Activated CD8-positive, alpha-beta memory T cell treated with anti-CD3 and anti-CD28 coated beads for 48 hours (primary cell): ENCODE results near the gene P2RY6.

Experiments
- DNase-seq, 3 experiments: peaks; one replicate each; pipeline ENCODE4 v3.0.0-alpha.2; 2020; ENCODE audit warnings: low read depth in 2 of 3, low spot score in 2 of 3

The P2RY6 gene

DNA sequence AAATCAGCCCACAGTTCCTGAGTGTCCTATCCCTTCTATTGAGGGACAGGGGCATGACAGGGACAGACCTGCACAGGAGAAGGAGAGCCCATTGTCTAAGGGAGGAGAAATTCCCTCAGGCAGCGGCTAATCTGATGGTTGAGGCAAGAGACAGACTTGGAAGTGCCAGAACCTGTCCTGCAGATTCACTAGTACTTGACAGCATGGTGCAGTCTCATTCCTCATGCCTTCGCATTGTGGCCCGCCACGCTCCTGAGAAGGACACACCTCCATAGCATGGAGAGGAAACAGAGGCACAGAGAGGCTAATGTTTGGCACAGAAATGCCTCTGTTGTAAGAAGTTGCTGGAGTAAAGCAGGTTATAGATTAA lies 3.2 kb downstream of the P2RY6 start:
- DNase-seq, result no peak

- DNase-seq, result no peak
These were observed 5.3 kb downstream of the P2RY6 start for GRCh38 chr11:73277467-73277866.

DNA sequence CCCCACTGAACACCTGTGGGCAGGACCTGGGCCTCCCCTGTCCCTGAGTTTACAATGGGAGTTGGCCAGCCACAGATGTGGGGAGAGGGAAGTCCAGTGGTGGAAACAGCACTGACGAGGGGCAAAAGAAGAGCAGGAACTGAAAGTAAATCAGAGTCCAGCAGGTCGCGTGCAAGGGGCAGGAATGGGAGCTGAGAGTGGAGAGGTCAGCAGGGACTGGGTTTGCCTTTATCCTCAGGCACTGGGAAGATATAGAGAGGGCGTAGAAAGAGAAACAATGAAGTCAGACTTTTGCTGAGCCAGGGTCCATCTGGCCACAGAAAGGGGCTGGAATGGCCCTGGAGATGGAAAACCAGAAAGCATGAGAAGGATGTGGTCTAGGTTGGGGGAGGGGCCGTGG lies 8.5 kb downstream of the P2RY6 start:
- DNase-seq, result no peak

DNA sequence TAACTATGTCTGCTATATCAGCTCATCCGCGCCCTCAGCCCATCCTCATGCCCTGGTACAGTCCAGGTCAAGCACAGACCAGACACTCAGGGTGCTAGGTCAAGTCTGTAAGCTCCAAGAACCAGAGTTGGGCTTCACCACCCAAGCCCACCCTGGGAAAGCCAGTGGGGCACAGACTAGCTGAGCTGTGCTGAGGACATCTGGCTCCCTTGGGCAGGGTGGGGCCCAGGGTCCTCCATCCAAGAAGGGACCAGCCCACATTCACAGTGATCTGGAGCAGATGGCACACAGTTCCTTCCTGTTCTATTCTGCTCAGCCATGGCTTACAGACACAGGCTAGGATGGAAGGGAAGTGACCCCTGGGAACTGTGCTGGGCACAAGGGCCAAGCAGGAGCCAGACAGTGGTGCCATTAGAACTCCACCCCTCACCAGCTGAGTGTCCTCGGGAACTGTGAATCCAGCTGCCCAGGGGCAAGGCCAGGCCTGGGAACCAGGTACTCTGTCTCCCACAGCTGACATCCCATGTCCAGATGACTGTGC lies 9.1 kb downstream of the P2RY6 start:
- DNase-seq, result no peak

- no peak for DNase-seq
These were observed 9.9 kb downstream of the P2RY6 start for GRCh38 chr11:73281796-73282660.

DNA sequence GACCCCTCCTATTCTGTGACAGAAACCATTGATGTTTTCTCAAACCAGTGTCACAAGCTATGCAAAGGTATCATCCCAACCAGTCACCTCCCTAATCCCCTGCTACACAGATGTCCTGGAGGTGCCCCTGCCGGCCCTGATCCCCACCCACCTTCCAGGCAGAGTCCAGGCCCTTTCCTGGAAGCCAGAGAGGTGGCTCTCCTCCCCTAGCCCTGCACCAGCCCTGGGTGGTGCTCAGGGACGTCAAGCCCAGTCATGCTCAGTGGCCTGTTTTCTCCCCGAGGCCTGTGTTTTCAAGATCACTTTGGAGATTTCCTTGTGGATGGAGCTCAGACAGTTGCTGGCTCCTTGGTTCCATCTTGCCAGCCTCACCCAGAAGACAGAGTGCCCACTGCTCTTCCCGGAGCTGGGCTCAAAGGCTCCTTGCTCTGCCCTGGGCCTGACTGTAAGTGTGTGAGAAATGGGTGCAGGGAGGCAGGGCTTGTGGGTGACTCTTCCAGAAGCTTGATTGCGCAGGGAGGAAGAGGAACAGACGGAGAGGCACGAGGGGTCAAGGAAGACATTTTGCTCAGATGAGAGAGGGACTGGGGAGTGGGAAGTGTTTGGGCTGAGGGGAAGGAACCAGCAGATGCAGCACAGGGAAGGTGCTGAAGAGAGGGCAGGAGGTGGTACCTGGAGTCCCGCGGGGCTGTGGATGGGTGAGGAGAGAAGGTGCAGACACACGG lies 11.3 kb downstream of the P2RY6 start:
- no peak for DNase-seq

DNA sequence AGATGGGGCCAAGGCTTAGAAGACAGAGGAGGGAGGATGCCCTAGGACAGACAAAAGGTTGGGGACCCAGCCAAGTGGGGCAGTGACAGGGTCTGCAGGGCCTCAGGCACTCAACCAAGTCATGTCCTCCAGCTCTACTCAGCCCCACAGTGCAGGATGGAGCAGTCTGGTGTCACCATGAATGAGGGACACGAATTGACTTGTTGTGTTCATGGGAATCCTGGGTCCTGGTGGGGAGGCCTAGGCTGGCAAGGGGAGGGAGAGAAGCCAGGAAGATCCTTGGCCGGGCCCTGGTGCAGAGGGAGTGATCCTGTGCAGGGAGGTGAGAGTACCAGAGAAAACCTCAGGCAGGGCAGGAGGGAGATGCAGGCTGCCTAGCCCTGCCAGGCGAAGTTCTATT lies 12.0 kb downstream of the P2RY6 start:
- DNase-seq, result no peak

DNA sequence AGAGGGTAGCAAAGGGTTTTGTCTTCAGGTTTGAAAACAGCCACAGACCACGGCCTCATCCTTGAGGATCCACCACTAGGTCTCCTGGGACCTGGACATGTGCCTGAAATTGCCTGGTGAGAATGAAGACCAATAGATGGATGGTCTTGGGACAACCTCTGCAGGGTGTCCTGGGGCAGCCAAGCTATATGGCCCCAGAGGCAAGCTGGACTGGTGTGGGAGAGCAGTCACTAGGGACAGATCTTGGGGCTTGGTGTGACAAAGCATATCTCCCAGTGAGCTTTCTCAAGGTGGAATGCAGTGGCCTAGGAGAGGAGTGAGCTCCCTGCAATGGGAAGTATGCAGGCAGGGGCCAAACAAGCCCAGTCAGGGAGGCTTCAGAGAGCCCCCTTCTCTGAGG lies 13.6 kb downstream of the P2RY6 start:
- DNase-seq, result no peak

DNA sequence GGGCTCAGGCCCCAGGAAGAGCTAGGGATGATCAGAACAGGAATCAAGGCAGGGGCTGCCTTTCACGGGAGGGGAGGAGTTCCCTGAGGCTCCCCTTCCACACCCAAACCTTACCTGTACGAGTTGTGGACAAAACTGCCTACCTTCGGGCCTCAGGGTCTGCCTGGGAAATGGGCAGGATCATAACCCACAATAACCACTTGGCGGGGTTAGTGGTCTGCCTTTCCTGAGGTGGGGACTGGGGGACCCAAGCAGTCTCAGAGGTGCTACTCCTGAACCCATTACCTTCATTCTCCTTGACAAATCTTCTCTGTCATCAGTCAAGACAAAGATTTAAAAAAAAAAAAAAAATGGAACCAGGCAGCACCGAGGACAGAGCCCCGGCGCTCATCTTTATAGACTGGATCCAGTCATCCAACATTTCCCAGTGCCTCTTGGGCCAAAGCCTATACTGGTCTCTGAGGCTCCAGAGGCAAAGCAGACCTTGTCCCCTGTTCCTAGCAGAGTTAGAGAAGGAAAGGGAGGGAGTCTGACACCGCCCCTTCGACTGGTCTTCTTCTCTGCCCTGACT lies 14.2 kb downstream of the P2RY6 start:
- DNase-seq, result no peak

GRCh38 chr11:73287400-73288101 lies 15.4 kb downstream of the P2RY6 start:
- DNase-seq, result no peak

DNA sequence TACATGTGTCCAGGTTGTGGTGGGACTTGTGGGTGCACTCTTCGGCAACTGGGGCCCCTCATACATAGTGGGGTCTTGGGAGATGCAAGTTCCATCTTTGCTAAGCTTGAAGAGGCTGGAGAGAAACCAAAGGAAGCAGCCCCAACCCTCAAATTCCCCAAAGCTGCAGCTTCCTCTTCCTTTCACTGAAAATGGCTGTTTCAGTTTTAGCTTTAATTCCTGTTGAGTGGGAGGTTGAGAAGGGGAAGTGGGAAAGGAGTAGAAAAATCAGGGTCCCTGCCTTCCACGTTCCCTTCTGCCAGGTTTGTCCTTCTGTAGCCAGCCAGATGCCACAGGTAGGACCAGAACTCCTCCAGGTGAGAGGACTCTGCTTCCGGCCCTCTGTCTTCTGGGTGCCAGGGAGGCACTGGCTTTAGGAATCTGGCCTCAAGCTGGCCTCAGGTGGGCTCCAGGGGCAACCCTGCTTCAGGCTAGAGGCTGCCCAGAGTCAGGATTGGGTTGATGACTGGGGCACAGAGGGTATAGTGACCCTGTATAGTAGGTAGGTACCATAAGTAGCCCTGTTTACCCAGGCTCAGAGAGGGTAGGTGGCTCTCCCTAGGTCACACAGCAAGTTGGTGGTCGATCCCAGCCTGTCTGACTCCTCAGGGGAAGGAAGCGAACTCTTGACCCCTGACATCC lies 16.2 kb downstream of the P2RY6 start:
- no peak for DNase-seq

DNA sequence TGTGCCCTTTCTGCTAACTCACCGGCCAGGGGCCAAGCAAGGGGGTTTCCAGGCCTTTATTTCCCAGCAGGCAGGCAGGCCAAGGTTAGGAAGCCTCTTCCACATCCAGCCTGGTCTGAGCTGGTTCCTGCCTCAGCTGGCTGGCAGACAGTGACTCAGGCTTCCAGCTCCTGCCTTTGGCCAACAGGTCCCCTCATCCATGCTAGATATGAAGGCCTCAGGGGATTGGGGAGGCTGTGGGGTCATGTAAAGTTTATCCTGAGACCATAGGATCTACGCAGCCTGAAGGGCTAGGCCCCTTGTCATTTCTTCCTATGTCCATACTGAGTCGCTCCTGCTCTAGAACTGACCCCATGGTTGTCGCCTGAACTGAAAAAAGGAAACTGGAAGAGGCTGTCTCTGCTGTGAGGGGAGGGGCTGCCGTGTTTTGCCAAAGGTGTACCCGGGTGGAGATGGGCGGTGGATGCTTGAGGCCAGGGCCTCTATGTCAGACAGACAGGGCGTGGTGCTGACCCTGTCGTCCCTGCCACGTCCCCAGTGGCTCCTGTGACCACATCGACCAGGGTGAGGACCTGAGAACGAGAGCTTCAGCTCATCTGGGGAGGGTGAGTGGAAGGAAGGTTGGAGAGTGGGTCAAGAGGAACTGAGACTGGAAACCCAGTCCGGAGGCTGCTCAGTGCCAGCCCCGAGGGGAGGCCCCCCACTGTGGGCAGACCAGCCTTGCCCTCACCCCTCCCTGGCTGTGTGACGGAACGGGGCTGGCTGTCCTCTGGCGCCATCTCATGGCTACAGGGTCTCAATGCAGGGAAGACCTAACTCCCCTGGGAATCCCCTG lies 17.0 kb downstream of the P2RY6 start:
- peak in 2 of 3 experiments; percentile 19 to 51 for DNase-seq

GRCh38 chr11:73290536-73290935 lies 18.4 kb downstream of the P2RY6 start:
- DNase-seq, result no peak

- no peak for DNase-seq
These were observed 19.1 kb downstream of the P2RY6 start for GRCh38 chr11:73291196-73291595.

DNA sequence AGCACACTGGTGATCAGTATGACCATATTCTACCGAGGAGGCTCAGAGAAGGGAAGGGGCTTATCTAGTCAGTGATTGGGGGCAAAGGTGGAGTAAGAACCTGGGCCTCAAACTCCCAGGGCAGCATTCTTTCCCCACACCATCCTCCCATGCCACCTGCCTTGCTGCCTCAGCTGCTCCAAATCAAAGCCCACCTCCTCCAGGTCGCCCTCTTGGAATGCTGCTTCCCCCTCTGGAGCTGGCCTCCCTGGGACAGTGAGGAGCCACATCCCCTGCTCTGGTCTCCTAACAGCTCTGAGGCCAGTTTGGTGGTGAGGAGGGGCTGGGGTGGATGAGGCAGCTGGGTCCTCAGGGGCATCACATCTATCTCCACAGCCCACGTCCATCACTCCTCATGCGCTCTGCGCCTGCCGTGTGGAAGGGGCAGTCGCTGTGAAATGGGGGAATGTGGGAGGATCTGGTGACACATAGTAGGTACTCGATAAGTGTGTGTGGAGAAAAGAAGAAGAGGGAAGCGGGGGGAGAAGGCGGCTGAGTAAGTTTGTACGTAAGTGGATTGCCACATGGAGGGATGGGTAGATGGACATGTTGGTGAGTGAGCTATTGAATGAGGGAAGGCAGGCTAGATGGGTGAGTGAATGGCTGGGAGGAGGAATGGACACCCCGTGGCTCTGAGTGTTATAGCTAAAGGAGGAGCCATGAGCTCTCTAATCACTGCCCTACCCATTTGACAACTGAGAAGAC lies 19.8 kb downstream of the P2RY6 start:
- no peak for DNase-seq

- DNase-seq, result no peak
These were observed 20.4 kb downstream of the P2RY6 start for GRCh38 chr11:73292525-73292894.

DNA sequence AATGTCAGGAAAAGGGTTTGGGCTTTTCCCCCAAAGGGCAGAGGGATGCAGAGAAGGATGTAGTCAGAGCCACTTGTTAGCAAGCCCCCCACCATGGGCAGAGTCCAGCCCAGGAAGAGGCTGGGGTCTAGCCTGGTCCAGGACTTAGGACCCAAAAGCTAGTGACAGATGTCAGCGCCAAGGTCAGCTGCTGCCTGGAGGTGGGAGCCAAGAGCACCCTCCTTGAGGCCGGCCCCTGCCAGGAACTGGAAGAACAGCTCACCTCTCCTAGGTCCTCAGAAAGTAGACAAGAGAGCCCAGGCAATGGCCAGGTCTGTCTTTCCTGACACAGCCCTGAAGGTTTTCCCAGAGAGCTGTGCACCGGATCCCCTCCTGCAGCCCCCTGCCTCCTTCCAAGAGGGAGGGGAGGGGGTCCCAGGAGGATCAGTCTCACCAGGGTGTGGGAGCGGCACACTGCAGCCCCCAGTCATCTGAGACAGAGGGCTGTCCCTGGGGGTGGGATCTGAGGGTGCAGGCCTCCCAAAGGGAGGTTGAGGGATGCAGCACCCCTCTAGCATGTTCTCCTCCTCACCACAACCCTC lies 21.3 kb downstream of the P2RY6 start:
- no peak for DNase-seq

GRCh38 chr11:73294604-73295003 lies 22.5 kb downstream of the P2RY6 start:
- DNase-seq, result no peak
